ENCODE measurements around the gene GUCD1. TPM values are rescaled to one million over a fixed set of nuclear protein-coding genes. Genes with fewer than 3 reads are reported as not detected.

Gene GUCD1
- total RNA-seq, 1 donor from 2014 or later = 77.7 TPM

GRCh38 chr22:24516301-24516737 lies 38.6 kb downstream of the GUCD1 start:
- Mint-ChIP-seq H3K27ac (ENCODE audit: unreplicated experiment) (no peak overlapping the region), H3K4me1 (ENCODE audit: low read depth, unreplicated experiment) (peaks cover 9% of the 10 kb centered on the region), H3K4me3 (ENCODE audit: unreplicated experiment) (no peak overlapping the region), H3K36me3 (ENCODE audit: low read depth, unreplicated experiment) (no peaks in the 10 kb centered on the region), H3K27me3 (ENCODE audit: low read depth, unreplicated experiment) (peaks cover 33% of the 10 kb centered on the region), H3K9me3 (ENCODE audit: unreplicated experiment) (no peaks in the 10 kb centered on the region)
- Histone ChIP-seq H3K79me2 (ENCODE audit: insufficient read depth, low read length) (no peaks in the 10 kb centered on the region), H3K4me2 (ENCODE audit: low read length) (peak overlapping the region; percentile 55), H2AFZ (ENCODE audit: low read depth, low read length) (no peak overlapping the region), H4K20me1 (ENCODE audit: insufficient read depth, low read length) (no peaks in the 10 kb centered on the region), H3K9me3 (ENCODE audit: insufficient read depth, low read depth, low read length) (no peaks in the 10 kb centered on the region), H3K27me3 (ENCODE audit: insufficient read depth, low read length) (peaks cover 13% of the 10 kb centered on the region), H3K4me3 (ENCODE audit: insufficient read depth, low read depth, low read length) (no peak overlapping the region), H3K9ac (ENCODE audit: low read length) (peak overlapping the region; percentile 7), H3K4me1 (ENCODE audit: insufficient read depth, low read length) (peaks cover 5% of the 10 kb centered on the region), H3K27ac (ENCODE audit: low read depth, low read length) (no peak overlapping the region), H3K36me3 (ENCODE audit: insufficient read depth, low read length) (no peaks in the 10 kb centered on the region)
- DNase-seq (ENCODE audit: low read depth) = peak; percentile 89
- no peak for FAIRE-seq
- no peak for TF ChIP-seq CTCF (IDR thresholded peaks at IDR 0.05; ENCODE audit: insufficient read depth, low read depth, low read length)
- no peak for TF ChIP-seq EZH2 (IDR thresholded peaks at IDR 0.05; ENCODE audit: insufficient read depth, low read length)

- Histone ChIP-seq H3K9me3 (ENCODE audit: insufficient read depth, low read depth, low read length) (no peaks in the 10 kb centered on the region), H3K27me3 (ENCODE audit: insufficient read depth, low read length) (peaks cover 13% of the 10 kb centered on the region), H3K4me2 (ENCODE audit: low read length) (no peak overlapping the region), H2AFZ (ENCODE audit: low read depth, low read length) (no peak overlapping the region), H3K4me1 (ENCODE audit: insufficient read depth, low read length) (peaks cover 8% of the 10 kb centered on the region), H4K20me1 (ENCODE audit: insufficient read depth, low read length) (no peaks in the 10 kb centered on the region), H3K36me3 (ENCODE audit: insufficient read depth, low read length) (no peaks in the 10 kb centered on the region), H3K27ac (ENCODE audit: low read depth, low read length) (no peak overlapping the region), H3K9ac (ENCODE audit: low read length) (no peak overlapping the region), H3K79me2 (ENCODE audit: insufficient read depth, low read length) (no peaks in the 10 kb centered on the region), H3K4me3 (ENCODE audit: insufficient read depth, low read depth, low read length) (no peak overlapping the region)
- Mint-ChIP-seq H3K4me3 (ENCODE audit: unreplicated experiment) (no peak overlapping the region), H3K36me3 (ENCODE audit: low read depth, unreplicated experiment) (no peaks in the 10 kb centered on the region), H3K4me1 (ENCODE audit: low read depth, unreplicated experiment) (peaks cover 20% of the 10 kb centered on the region), H3K27ac (ENCODE audit: unreplicated experiment) (no peak overlapping the region), H3K9me3 (ENCODE audit: unreplicated experiment) (no peaks in the 10 kb centered on the region), H3K27me3 (ENCODE audit: low read depth, unreplicated experiment) (peaks cover 26% of the 10 kb centered on the region)
- no peak for DNase-seq (ENCODE audit: low read depth)
- no peak for FAIRE-seq
- TF ChIP-seq CTCF (IDR thresholded peaks at IDR 0.05; ENCODE audit: insufficient read depth, low read depth, low read length) = no peak
- TF ChIP-seq EZH2 (IDR thresholded peaks at IDR 0.05; ENCODE audit: insufficient read depth, low read length) = no peak
Observed at GRCh38 chr22:24515027-24515338, 40.0 kb downstream of the GUCD1 start.

- Histone ChIP-seq H3K27me3 (ENCODE audit: insufficient read depth, low read length) (peaks cover 13% of the 10 kb centered on the region), H3K9ac (ENCODE audit: low read length) (no peak overlapping the region), H3K36me3 (ENCODE audit: insufficient read depth, low read length) (no peaks in the 10 kb centered on the region), H3K27ac (ENCODE audit: low read depth, low read length) (no peak overlapping the region), H3K4me1 (ENCODE audit: insufficient read depth, low read length) (peaks cover 8% of the 10 kb centered on the region), H2AFZ (ENCODE audit: low read depth, low read length) (no peak overlapping the region), H3K9me3 (ENCODE audit: insufficient read depth, low read depth, low read length) (no peaks in the 10 kb centered on the region), H3K4me3 (ENCODE audit: insufficient read depth, low read depth, low read length) (no peak overlapping the region), H3K4me2 (ENCODE audit: low read length) (no peak overlapping the region), H3K79me2 (ENCODE audit: insufficient read depth, low read length) (no peaks in the 10 kb centered on the region), H4K20me1 (ENCODE audit: insufficient read depth, low read length) (no peaks in the 10 kb centered on the region)
- H3K36me3 Mint-ChIP-seq (ENCODE audit: low read depth, unreplicated experiment) = no peaks in the 10 kb centered on the region
- peaks cover 20% of the 10 kb centered on the region for H3K4me1 Mint-ChIP-seq (ENCODE audit: low read depth, unreplicated experiment)
- FAIRE-seq (no peak), DNase-seq (ENCODE audit: low read depth) (no peak)
- H3K27me3 Mint-ChIP-seq (ENCODE audit: low read depth, unreplicated experiment) = peaks cover 23% of the 10 kb centered on the region
- no peak overlapping the region for H3K27ac Mint-ChIP-seq (ENCODE audit: unreplicated experiment)
- no peak overlapping the region for H3K4me3 Mint-ChIP-seq (ENCODE audit: unreplicated experiment)
- H3K9me3 Mint-ChIP-seq (ENCODE audit: unreplicated experiment) = no peaks in the 10 kb centered on the region
- TF ChIP-seq EZH2 (IDR thresholded peaks at IDR 0.05; ENCODE audit: insufficient read depth, low read length) (no peak), CTCF (IDR thresholded peaks at IDR 0.05; ENCODE audit: insufficient read depth, low read depth, low read length) (no peak)
Observed at GRCh38 chr22:24514241-24515026, 40.5 kb downstream of the GUCD1 start.

All from astrocyte (in vitro differentiated cells and primary cell).